H1 (cell line): ENCODE measurements around the gene SLC2A4. TPM values are rescaled to one million over a fixed set of nuclear protein-coding genes. Genes with fewer than 3 reads are reported as not detected.

Experiments
- CTCF ChIA-PET: fragments of 300-600 bp; sonication (Branson Sonifier 250); formaldehyde crosslinking; loops from one replicate; lab custom pipeline; 2021; ENCODE audit not compliant: partially characterized antibody; lab: Charles Lee
- POLR2A ChIA-PET: fragments of 300-600 bp; sonication (Branson Sonifier 250); formaldehyde crosslinking; loops from one replicate; lab custom pipeline; 2021; ENCODE audit warnings: inconsistent platforms; ENCODE audit not compliant: partially characterized antibody; lab: Charles Lee
- DNase-seq, 2 experiments: peaks; one replicate each; pipeline versions ENCODE4 v3.0.0 to v3.0.0-alpha.2; 2010 to 2022; ENCODE audit warnings: low spot score in 2 of 2, low read depth in 1 of 2, mixed read lengths in 1 of 2
- FAIRE-seq: peaks from 2 replicates; lab custom pipeline; 2011; peaks lifted over from hg19 to GRCh38; lab: Jason Lieb, UNC
- H2AFZ ChIP-seq: 2 replicates; pipeline ENCODE4 v1.8.1; 2012; ENCODE audit warnings: low read length, inconsistent platforms
- H2AK5ac ChIP-seq: 2 replicates; pipeline ENCODE4 v1.6.1; 2013; ENCODE audit warnings: low read depth, low read length
- H2BK120ac ChIP-seq: replicated peaks from 2 replicates; pipeline ENCODE3; 2013; ENCODE audit warnings: low read depth, low read length, inconsistent platforms
- H2BK12ac ChIP-seq: 2 replicates; pipeline ENCODE4 v1.6.1; 2013; ENCODE audit warnings: low read depth, low read length
- H2BK15ac ChIP-seq: 2 replicates; pipeline ENCODE4 v1.6.1; 2013; ENCODE audit warnings: low read length
- H2BK20ac ChIP-seq: 2 replicates; pipeline ENCODE4 v1.6.1; 2013; ENCODE audit warnings: low read length
- H2BK5ac ChIP-seq: 2 replicates; pipeline ENCODE4 v1.6.1; 2013; ENCODE audit warnings: low read depth, low read length
- H3K14ac ChIP-seq: 2 replicates; pipeline ENCODE4 v1.6.1; 2013; ENCODE audit warnings: inconsistent platforms; ENCODE audit not compliant: insufficient read length
- H3K18ac ChIP-seq: 2 replicates; pipeline ENCODE4 v1.6.1; 2013; ENCODE audit warnings: low read length; ENCODE audit errors: extremely low read depth
- H3K23ac ChIP-seq: 2 replicates; pipeline ENCODE4 v1.6.1; 2013; ENCODE audit warnings: inconsistent platforms; ENCODE audit not compliant: insufficient read length
- H3K23me2 ChIP-seq: 2 replicates; pipeline ENCODE4 v1.6.1; 2013; ENCODE audit warnings: low read depth, low read length
- H3K27ac ChIP-seq: 2 replicates; pipeline ENCODE4 v1.6.1; 2011; ENCODE audit warnings: low read depth, low read length, inconsistent platforms
- H3K27me3 ChIP-seq, 4 experiments: replicated peaks in 1 of 4; 1 replicate in 1 of 4; 2 replicates in 3 of 4; pipeline versions ENCODE4 v1.6.1 to v1.8.1; 2011 to 2013; ENCODE audit warnings: low read length in 3 of 4, mild to moderate bottlenecking in 3 of 4, inconsistent platforms in 2 of 4, mixed read lengths in 2 of 4, moderate library complexity in 1 of 4; ENCODE audit not compliant: control insufficient read depth in 3 of 4, insufficient read depth in 3 of 4; ENCODE audit errors: extremely low read depth in 1 of 4
- H3K36me3 ChIP-seq, 4 experiments: 2 replicates each; pipeline versions ENCODE4 v1.6.1 to v1.8.1; 2011 to 2013; ENCODE audit warnings: mild to moderate bottlenecking in 4 of 4, low read length in 3 of 4, moderate library complexity in 2 of 4, control low read depth in 1 of 4, inconsistent platforms in 1 of 4; ENCODE audit not compliant: insufficient read depth in 4 of 4, control insufficient read depth in 2 of 4
- H3K4ac ChIP-seq: replicated peaks from 2 replicates; pipeline ENCODE3; 2013; ENCODE audit warnings: low read length, low read depth, mixed read lengths, inconsistent platforms; ENCODE audit not compliant: insufficient read length
- H3K4me1 ChIP-seq, 4 experiments: replicated peaks in 1 of 4; 1 replicate in 1 of 4; 2 replicates in 3 of 4; pipeline versions ENCODE4 v1.6.1 to v1.8.1; 2011 to 2013; ENCODE audit warnings: low read length in 3 of 4, inconsistent platforms in 2 of 4, mixed read lengths in 1 of 4; ENCODE audit not compliant: insufficient read depth in 4 of 4, control insufficient read depth in 3 of 4
- H3K4me2 ChIP-seq, 2 experiments: 2 replicates each; pipeline versions ENCODE4 v1.6.1 to v1.8.1; 2011 to 2013; ENCODE audit warnings: low read depth in 2 of 2, low read length in 2 of 2, control low read depth in 1 of 2, inconsistent platforms in 1 of 2, mild to moderate bottlenecking in 1 of 2; ENCODE audit not compliant: insufficient read depth in 1 of 2
- H3K4me3 ChIP-seq, 4 experiments: fragments of 200-600, 300-600 bp in 1 of 4; sonication (generic), shearing (Covaris generic), sonication (Bioruptor Twin) in 1 of 4; 2 replicates each; pipeline versions ENCODE4 v1.5.1 to v1.8.1; 2011 to 2016; ENCODE audit warnings: low read length in 4 of 4, low read depth in 3 of 4, control low read depth in 2 of 4, inconsistent platforms in 2 of 4, mild to moderate bottlenecking in 2 of 4, mixed read lengths in 1 of 4, moderate library complexity in 1 of 4; ENCODE audit not compliant: insufficient read depth in 2 of 4; ENCODE audit errors: extremely low read depth in 1 of 4
- H3K56ac ChIP-seq: replicated peaks from 2 replicates; pipeline ENCODE3; 2013; ENCODE audit warnings: low read depth, mild to moderate bottlenecking, mixed read lengths, low read length, inconsistent platforms; ENCODE audit not compliant: insufficient read length
- H3K79me1 ChIP-seq: 2 replicates; pipeline ENCODE4 v1.6.1; 2013; ENCODE audit warnings: low read depth, low read length, control low read depth
- H3K79me2 ChIP-seq, 2 experiments: 2 replicates each; pipeline versions ENCODE4 v1.6.1 to v1.8.1; 2012 to 2013; ENCODE audit warnings: low read length in 2 of 2, mild to moderate bottlenecking in 2 of 2, inconsistent platforms in 1 of 2; ENCODE audit not compliant: insufficient read depth in 2 of 2, control insufficient read depth in 1 of 2
- H3K9ac ChIP-seq, 4 experiments: replicated peaks in 1 of 4; 1 replicate in 1 of 4; 2 replicates in 3 of 4; pipeline versions ENCODE4 v1.6.1 to v1.8.1; 2011 to 2013; ENCODE audit warnings: low read depth in 3 of 4, low read length in 3 of 4, control low read depth in 2 of 4, mild to moderate bottlenecking in 2 of 4, moderate library complexity in 2 of 4, inconsistent platforms in 1 of 4; ENCODE audit errors: extremely low read depth in 1 of 4
- H3K9me3 ChIP-seq, 2 experiments: 2 replicates each; pipeline versions ENCODE4 v1.6.1 to v1.8.1; 2012 to 2013; ENCODE audit warnings: mild to moderate bottlenecking in 2 of 2, moderate library complexity in 2 of 2, control low read depth in 1 of 2, inconsistent platforms in 1 of 2, low read depth in 1 of 2, low read length in 1 of 2, mixed read lengths in 1 of 2; ENCODE audit not compliant: insufficient read depth in 2 of 2
- H4K20me1 ChIP-seq, 2 experiments: replicated peaks in 1 of 2; 2 replicates each; pipeline versions ENCODE3 to v1.8.1; 2011 to 2013; ENCODE audit warnings: inconsistent platforms in 2 of 2, low read length in 2 of 2, mild to moderate bottlenecking in 1 of 2; ENCODE audit not compliant: insufficient read depth in 2 of 2, control insufficient read depth in 1 of 2
- H4K5ac ChIP-seq: 2 replicates; pipeline ENCODE4 v1.6.1; 2013; ENCODE audit warnings: low read length, low read depth, mixed read lengths, inconsistent platforms; ENCODE audit not compliant: insufficient read length
- H4K8ac ChIP-seq: 2 replicates; pipeline ENCODE4 v1.8.0; 2013; ENCODE audit warnings: mild to moderate bottlenecking, moderate library complexity, low read length, inconsistent platforms; ENCODE audit not compliant: insufficient read depth; ENCODE audit errors: extremely low read depth
- H4K91ac ChIP-seq: replicated peaks from 2 replicates; pipeline ENCODE3; 2013; ENCODE audit warnings: low read length, mixed read lengths, inconsistent platforms; ENCODE audit not compliant: insufficient read length
- CBX5 ChIP-seq: fragments of 300-800, 300-1000 bp; sonication (generic); IDR thresholded peaks from 2 replicates; pipeline ENCODE4 v1.7.1; 2016; ENCODE audit warnings: antibody characterized with exemption, low read length, low read depth
- CTCF ChIP-seq, 3 experiments: IDR thresholded peaks; 1 replicate in 2 of 3; 2 replicates in 1 of 3; pipeline versions ENCODE4 v1.5.1 to v1.6.1; 2011; ENCODE audit warnings: low read length in 3 of 3, mild to moderate bottlenecking in 3 of 3, inconsistent platforms in 2 of 3, low read depth in 1 of 3, moderate library complexity in 1 of 3; ENCODE audit not compliant: insufficient read depth in 1 of 3; ENCODE audit errors: control extremely low read depth in 1 of 3
- EP300 ChIP-seq, 2 experiments: IDR thresholded peaks; 1 replicate in 1 of 2; 2 replicates in 1 of 2; pipeline ENCODE4 v1.6.1; 2011 to 2012; ENCODE audit warnings: low read depth in 2 of 2, low read length in 2 of 2, mild to moderate bottlenecking in 2 of 2, borderline replicate concordance in 1 of 2, inconsistent platforms in 1 of 2, moderate library complexity in 1 of 2
- GABPA ChIP-seq: IDR thresholded peaks from 2 replicates; pipeline ENCODE4 v1.6.1; 2011; ENCODE audit warnings: mild to moderate bottlenecking, low read length, moderate library complexity, borderline replicate concordance; ENCODE audit not compliant: insufficient read depth
- HDAC6 ChIP-seq: IDR thresholded peaks from one replicate; pipeline ENCODE4 v1.7.1; 2012; ENCODE audit warnings: low read depth, mild to moderate bottlenecking, inconsistent platforms, low read length, moderate library complexity
- JUN ChIP-seq: IDR thresholded peaks from 2 replicates; pipeline ENCODE4 v1.6.1; 2011; ENCODE audit warnings: low read depth, mild to moderate bottlenecking, improper control_type of control experiment, low read length
- MAFK ChIP-seq: IDR thresholded peaks from 2 replicates; pipeline ENCODE4 v1.6.1; 2012; ENCODE audit warnings: low read depth, mild to moderate bottlenecking, improper control_type of control experiment, low read length
- MAX ChIP-seq: IDR thresholded peaks from 2 replicates; pipeline ENCODE4 v1.6.1; 2012; ENCODE audit warnings: inconsistent platforms
- SIRT6 ChIP-seq: IDR thresholded peaks from one replicate; pipeline ENCODE4 v1.7.1; 2012; ENCODE audit warnings: low read length, inconsistent platforms
- SUZ12 ChIP-seq: fragments of 200-600 bp; sonication (generic); IDR thresholded peaks from 2 replicates; pipeline ENCODE4 v1.6.1; 2012; ENCODE audit warnings: mild to moderate bottlenecking, inconsistent platforms, low read length, moderate library complexity, mixed read lengths
- WGBS, 2 experiments: shearing (Covaris generic) in 1 of 2; methylation state at CpG; one replicate each; pipeline versions ENCODE4 v1.1.6 to v1.1.7; 2013 to 2015; ENCODE audit warnings: low lambda C conversion rate in 2 of 2, mixed read lengths in 2 of 2, inconsistent platforms in 1 of 2, low coverage in 1 of 2, missing lambda C conversion rate in 1 of 2; ENCODE audit not compliant: insufficient replicate concordance in 2 of 2, insufficient coverage in 1 of 2, insufficient read length in 1 of 2; ENCODE audit errors: extremely low coverage in 1 of 2, missing lambda C conversion rate in 1 of 2; 5-methylcytosine and 5-hydroxymethylcytosine counted together
- polyA plus RNA-seq, 7 experiments: library from polyadenylated mRNA; depleted of rRNA in 3 of 7; stranded (reverse) in 5 of 7; unstranded in 2 of 7; fragments of >200 nt in 5 of 7; fragments of 200-250 nt in 2 of 7; gene quantifications; 1 replicate in 5 of 7; 2 replicates in 1 of 7; 4 replicates in 1 of 7; pipeline versions ENCODE4 v1.2.1 to v1.2.3, GENCODE V29; 2011 to 2013; ENCODE audit warnings: missing spikeins in 2 of 7, mixed read lengths in 2 of 7
- total RNA-seq: library from RNA; stranded (reverse); fragmentation: NEBNext Ultra II Directional; extraction: Animal tissue kit (Norgen Biotek cat#: 25700); gene quantifications from 2 replicates; pipeline ENCODE4 v1.2.1, GENCODE V29; 2021

SLC2A4 gene
- total and polyA plus RNA-seq, 2 of the 8 experiments (the other 6 are each of a cell fraction or from before 2014, with no cell fraction given), result 5.7 to 6.9 TPM

GRCh38 chr17:7290166-7290565 lies 8.6 kb downstream of the SLC2A4 start:
- no peak overlapping the region for H3K23ac ChIP-seq
- no peak for DNase-seq
- ChIA-PET POLR2A (interaction anchor here (1.0 to 6.7 kb wide), 8 partner anchors 8 to 48 kb away, joined by 3 to 94 read pairs (median 19); partner anchors contain the start of genes CLDN7, CTDNEP1, ELP5 and GABARAP), CTCF (interaction anchor here (1.2 to 5.7 kb wide), 3 partner anchors 8 to 66 kb away, joined by 3 to 46 read pairs (median 5); partner anchors contain the start of gene SLC2A4)
- H3K56ac ChIP-seq, result no peak overlapping the region
- no peak overlapping the region for H2AFZ ChIP-seq
- no peak overlapping the region for H4K5ac ChIP-seq
- FAIRE-seq, result no peak
- no peaks in the 10 kb centered on the region; a peak in 2 of 7 replicates for H3K27me3 ChIP-seq
- no peak overlapping the region for H3K4ac ChIP-seq
- no peak overlapping the region for H4K8ac ChIP-seq
- peaks cover 0 to 6% (median 1%) of the 10 kb centered on the region in 4 experiments; a peak in 2 of 8 replicates for H3K36me3 ChIP-seq
- H3K4me2 ChIP-seq, result no peak overlapping the region
- H3K4me1 ChIP-seq, result peaks cover 0 to 11% (median 7%) of the 10 kb centered on the region in 4 experiments; a peak in 6 of 7 replicates
- H2BK120ac ChIP-seq, result no peak overlapping the region
- H3K79me2 ChIP-seq, result no peaks in the 10 kb centered on the region
- H2BK5ac ChIP-seq, result no peak overlapping the region
- H3K23me2 ChIP-seq, result peaks cover 2% of the 10 kb centered on the region; the same call in 1 of the 2 replicates
- H3K79me1 ChIP-seq, result peaks cover 2% of the 10 kb centered on the region; the same call in 1 of the 2 replicates
- H2BK20ac ChIP-seq, result no peak overlapping the region
- peaks cover 0 to 9% of the 10 kb centered on the region in 2 experiments for H4K20me1 ChIP-seq
- H3K27ac ChIP-seq, result no peak overlapping the region
- WGBS, 2 experiments, result 93% methylated on average over 16 of the region's 19 CpGs; no CpG with 5 or more reads in 1 of the 2 experiments
- H2AK5ac ChIP-seq, result no peak overlapping the region
- no peak overlapping the region for H3K4me3 ChIP-seq
- H2BK15ac ChIP-seq, result no peak overlapping the region
- H2BK12ac ChIP-seq, result no peak overlapping the region
- no peak overlapping the region for H3K14ac ChIP-seq
- no peak overlapping the region for H4K91ac ChIP-seq
- H3K18ac ChIP-seq, result no peak overlapping the region
- H3K9me3 ChIP-seq, result no peaks in the 10 kb centered on the region
- H3K9ac ChIP-seq, result no peak overlapping the region
- TF ChIP-seq CTCF (IDR thresholded peaks at IDR 0.05; ENCODE audit: control extremely low read depth in 1 of 3, insufficient read depth in 1 of 3, low read depth in 1 of 3, low read length in 3 of 3) (no peak), SUZ12 (no peak), HDAC6 (no peak), SIRT6 (no peak), CBX5 (no peak), EP300 (IDR thresholded peaks at IDR 0.05; ENCODE audit: borderline replicate concordance in 1 of 2, low read depth in 2 of 2, low read length in 2 of 2) (no peak), GABPA (no peak), MAX (no peak), MAFK (no peak), JUN (no peak)
